Prostate gland (tissue), 2 donors: ENCODE data around the gene DLEC1.

Source experiments
- CTCF ChIP-seq, 4 experiments: fragments of 200-600 bp in 2 of 4; fragments of 450-650 bp in 2 of 4; sonication (generic) in 2 of 4; IDR thresholded peaks; 1 replicate in 3 of 4; 2 replicates in 1 of 4; pipeline ENCODE4 v1.5.1; 2016 to 2019; ENCODE audit warnings: antibody characterized with exemption in 4 of 4, mild to moderate bottlenecking in 2 of 4, moderate library complexity in 2 of 4
- POLR2A ChIP-seq: fragments of 450-650 bp; IDR thresholded peaks from one replicate; pipeline ENCODE4 v1.6.1; 2016; ENCODE audit warnings: antibody characterized with exemption, mild to moderate bottlenecking
- POLR2AphosphoS5 ChIP-seq: sonication (generic); formaldehyde crosslinking; IDR thresholded peaks from one replicate; pipeline ENCODE4 v1.6.1; 2017; ENCODE audit warnings: antibody characterized with exemption

GRCh38 chr3:38089163-38089562 lies 50.2 kb downstream of the DLEC1 start:
- TF ChIP-seq POLR2AphosphoS5 (no peak), CTCF (IDR thresholded peaks at IDR 0.05) (no peak), POLR2A (no peak)
